NB4 (cell line): ENCODE measurements around the gene SLC7A6.

Source experiments
- DNase-seq: peaks from one replicate; pipeline ENCODE4 v3.0.0; 2010; ENCODE audit warnings: low read depth
- H3K4me3 ChIP-seq: one replicate; pipeline ENCODE4 v1.5.1; 2011; ENCODE audit warnings: mild to moderate bottlenecking, low read depth, low read length, moderate library complexity
- MYC ChIP-seq: IDR thresholded peaks from 2 replicates; pipeline ENCODE4 v1.6.1; 2011; ENCODE audit warnings: low read depth, low read length
- POLR2A ChIP-seq: IDR thresholded peaks from 2 replicates; pipeline ENCODE4 v1.6.1; 2011; ENCODE audit warnings: mild to moderate bottlenecking; ENCODE audit not compliant: insufficient read length; ENCODE audit errors: extremely low read depth
- TF ChIP-seq, protein P1 (sequence below): IDR thresholded peaks from 2 replicates; pipeline ENCODE4 v1.6.1; 2011; ENCODE audit warnings: low read depth, low read length
- TF ChIP-seq, protein P2 (sequence below): IDR thresholded peaks from one replicate; pipeline ENCODE4 v1.5.1; 2012; ENCODE audit warnings: low read depth, low read length

SLC7A6 gene

DNA sequence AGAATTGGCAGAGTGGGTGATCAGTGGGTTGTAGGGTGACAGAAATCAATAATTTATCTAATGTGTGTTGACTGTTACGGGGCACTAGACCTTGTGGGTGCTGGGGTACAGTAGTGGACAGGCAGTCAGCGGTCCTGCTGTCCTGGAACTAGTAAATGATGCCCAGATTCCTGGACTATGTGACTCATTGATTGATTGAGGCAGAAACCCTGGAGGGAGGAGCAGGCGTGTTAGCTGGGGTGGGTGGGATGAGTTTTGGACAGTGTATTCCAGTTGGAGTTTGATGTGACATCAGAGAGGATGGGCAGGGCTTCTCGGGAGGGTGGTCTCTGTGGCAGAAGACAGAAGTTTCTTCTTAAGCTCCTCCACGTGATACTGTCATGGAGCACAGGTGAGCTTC lies 70.8 kb downstream of the SLC7A6 start:
- TF ChIP-seq, protein P1, sequence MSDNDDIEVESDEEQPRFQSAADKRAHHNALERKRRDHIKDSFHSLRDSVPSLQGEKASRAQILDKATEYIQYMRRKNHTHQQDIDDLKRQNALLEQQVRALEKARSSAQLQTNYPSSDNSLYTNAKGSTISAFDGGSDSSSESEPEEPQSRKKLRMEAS, result no peak
- TF ChIP-seq POLR2A (no peak), MYC (no peak)
- H3K4me3 ChIP-seq, result no peak overlapping the region
- DNase-seq, result no peak

DNA sequence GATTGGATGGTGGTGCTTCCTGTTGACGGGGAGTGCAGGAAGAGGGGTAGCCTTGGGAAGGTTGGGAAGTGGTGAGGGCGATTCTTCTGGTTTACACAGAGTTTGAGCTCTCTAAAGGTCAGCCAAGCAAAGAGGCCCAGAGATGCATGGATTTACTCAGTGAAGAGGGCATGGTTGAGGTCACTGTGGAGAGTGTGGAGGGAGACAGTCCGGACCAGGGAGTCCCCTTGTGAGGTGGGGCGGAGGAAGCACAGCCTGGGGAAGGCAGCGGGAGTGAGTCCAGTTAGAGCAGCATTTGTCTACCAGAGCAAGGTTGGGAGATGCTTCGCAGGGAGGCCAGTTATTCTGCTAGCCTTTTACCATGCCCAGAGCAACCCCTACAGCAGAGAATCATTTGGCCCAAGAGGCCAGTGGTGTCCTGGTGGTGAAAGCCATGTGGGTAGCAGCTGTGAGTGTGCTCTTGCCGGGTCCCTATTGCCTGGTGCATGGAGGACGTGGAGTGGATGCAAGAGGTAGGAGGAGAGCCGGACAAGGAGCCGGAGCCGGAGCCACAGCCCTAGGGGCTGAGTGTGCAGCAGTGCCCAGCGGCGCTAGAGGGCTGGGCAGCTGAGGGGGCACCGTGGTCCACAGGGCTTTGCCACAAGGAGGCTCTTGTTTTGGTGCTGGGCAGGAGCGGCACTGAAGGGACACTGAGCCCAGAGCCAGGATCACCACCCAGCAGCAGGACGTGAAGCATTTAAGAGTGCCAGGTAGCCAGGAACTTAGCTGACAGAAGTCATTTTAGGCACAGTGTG lies 74.2 kb downstream of the SLC7A6 start:
- TF ChIP-seq POLR2A (no peak), MYC (no peak)
- TF ChIP-seq, protein P1, result no peak
- TF ChIP-seq, protein P2, sequence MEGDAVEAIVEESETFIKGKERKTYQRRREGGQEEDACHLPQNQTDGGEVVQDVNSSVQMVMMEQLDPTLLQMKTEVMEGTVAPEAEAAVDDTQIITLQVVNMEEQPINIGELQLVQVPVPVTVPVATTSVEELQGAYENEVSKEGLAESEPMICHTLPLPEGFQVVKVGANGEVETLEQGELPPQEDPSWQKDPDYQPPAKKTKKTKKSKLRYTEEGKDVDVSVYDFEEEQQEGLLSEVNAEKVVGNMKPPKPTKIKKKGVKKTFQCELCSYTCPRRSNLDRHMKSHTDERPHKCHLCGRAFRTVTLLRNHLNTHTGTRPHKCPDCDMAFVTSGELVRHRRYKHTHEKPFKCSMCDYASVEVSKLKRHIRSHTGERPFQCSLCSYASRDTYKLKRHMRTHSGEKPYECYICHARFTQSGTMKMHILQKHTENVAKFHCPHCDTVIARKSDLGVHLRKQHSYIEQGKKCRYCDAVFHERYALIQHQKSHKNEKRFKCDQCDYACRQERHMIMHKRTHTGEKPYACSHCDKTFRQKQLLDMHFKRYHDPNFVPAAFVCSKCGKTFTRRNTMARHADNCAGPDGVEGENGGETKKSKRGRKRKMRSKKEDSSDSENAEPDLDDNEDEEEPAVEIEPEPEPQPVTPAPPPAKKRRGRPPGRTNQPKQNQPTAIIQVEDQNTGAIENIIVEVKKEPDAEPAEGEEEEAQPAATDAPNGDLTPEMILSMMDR, result no peak
- DNase-seq, result no peak
- no peak overlapping the region for H3K4me3 ChIP-seq

DNA sequence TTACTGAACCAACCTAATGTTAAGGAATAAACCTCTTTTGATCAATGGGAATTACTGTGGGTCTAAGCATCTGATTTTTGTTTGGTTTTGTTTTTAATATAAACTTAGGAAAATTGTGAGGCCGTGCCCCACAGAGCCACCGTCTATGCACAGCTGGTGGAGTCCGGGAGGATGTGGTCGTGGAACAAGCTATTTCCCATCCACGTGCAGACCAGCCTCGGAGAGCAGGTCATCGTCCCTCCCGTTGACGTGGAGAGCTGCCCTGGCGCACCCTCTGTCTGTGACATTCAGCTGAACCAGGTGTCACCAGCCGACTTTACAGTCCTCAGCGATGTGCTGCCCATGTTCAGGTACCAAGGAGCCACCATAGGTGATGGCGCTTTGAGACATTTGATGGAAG lies 74.9 kb downstream of the SLC7A6 start:
- TF ChIP-seq, protein P2, result no peak
- TF ChIP-seq, protein P1, result no peak
- no peak for TF ChIP-seq POLR2A
- DNase-seq, result no peak
- no peak overlapping the region for H3K4me3 ChIP-seq

DNA sequence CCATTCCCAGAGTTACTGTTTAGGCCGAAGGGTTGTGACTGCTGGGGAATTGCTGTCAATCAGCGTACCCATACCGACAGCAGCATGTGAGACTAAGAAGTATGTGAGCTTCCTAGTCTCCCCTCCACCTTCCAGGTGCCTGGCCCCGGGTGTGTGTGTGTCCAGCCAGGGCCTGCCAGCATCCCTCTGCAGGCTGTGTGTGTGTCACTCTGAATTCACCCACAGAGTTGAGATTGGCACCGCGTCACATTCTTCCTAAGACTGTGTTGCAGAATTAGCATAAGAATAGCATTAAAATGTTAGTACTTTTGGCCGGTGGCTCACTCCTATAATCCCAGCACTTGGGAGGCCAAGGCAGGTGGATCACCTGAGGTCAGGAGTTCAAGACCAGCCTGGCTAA lies 78.3 kb downstream of the SLC7A6 start:
- H3K4me3 ChIP-seq, result no peak overlapping the region
- DNase-seq, result no peak
- TF ChIP-seq, protein P2, result no peak
- no peak for TF ChIP-seq MYC
- TF ChIP-seq, protein P1, result no peak
- no peak for TF ChIP-seq POLR2A

DNA sequence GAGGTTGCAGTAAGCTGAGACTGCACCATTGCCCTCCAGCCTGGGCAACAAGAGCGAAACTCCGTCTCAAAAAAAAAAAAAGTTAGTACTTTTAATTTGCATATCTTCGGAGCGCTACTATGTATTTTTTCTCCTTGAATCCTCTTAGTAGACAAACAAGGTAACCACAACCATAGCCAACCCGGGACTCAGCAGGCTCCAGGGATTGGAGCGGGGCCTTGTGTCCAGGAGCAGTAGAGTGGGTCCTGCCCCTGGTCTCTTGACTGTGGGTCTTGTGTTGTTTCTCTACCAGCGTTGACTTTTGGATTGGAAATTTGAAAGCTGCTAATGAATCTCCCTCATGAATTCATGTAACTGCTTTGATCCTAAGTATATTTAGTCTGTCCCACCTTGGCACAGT lies 78.8 kb downstream of the SLC7A6 start:
- H3K4me3 ChIP-seq, result no peak overlapping the region
- no peak for DNase-seq
- TF ChIP-seq MYC, result no peak
- TF ChIP-seq, protein P2, result no peak
- no peak for TF ChIP-seq POLR2A
- TF ChIP-seq, protein P1, result no peak

DNA sequence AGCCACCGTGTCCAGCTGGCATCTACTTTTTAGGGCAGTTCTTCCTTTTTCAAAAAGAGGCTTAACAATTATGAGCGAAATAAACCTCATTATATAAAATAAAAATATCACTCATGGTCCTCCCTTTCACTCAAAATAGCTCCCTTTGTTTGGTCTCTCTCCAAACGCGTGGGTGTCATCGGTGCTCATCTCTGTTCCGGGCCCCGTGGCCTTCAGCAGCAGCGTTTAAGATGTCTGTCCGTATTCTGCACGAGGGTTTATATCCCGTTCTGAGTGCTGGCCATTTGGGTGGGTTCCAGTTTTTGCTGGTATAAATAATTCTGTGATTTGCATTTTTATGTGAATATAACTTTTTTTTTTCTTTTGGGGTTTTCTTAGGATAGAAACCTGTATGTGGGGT lies 79.9 kb downstream of the SLC7A6 start:
- H3K4me3 ChIP-seq, result no peak overlapping the region
- TF ChIP-seq, protein P1, result no peak
- TF ChIP-seq POLR2A, result no peak
- TF ChIP-seq, protein P2, result no peak
- no peak for TF ChIP-seq MYC
- DNase-seq, result no peak
